ENCODE results near the gene SLC4A1. TPM values are rescaled to one million over a fixed set of nuclear protein-coding genes. Genes with fewer than 3 reads are reported as not detected.

The SLC4A1 gene
- polyA plus RNA-seq, 3 donors from 2014 or later = 0.23 TPM; not detected in 2

DNA sequence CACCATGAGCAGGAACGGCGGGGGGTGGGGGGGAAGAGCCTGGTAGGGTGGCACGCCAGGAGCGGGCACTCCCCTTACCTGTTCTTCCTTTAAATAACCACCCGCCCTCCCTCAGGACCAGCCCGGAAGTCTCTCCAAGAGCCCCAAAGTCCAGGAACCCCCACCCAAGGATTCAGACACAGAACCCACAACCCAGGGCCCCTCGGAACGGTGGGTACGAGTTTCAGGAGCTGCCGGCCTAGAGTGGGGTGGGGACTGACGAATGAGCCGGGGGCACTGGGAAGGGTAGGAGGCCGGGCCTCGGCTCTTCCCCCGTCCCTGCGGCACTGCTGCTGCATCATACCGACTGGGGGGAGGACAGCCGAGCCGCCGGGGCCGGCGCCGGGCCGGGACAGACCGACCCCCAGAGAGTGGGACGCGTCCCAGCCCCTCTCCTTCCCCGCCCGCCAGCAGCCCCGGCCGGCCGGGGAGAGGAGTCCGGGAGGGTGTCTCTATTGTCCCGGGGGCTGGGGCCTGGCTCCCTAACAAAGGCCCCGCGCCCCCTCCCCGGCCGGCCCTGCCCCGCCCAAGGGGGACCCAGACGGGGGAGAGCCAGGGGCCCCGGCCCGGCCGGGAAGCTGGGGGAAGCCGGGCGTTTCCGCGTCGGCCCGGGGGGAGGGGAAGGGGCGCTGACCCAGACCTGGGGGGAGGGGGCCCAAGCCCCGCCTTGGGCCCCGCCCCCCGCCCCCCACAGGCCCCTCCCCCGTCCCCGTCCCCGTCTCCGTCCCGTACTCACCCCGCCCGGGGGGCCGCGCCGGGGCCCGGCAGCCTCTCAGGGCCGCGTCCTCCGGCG, 69.0 kb downstream of the SLC4A1 start:
- peaks cover 34 to 47% of the 10 kb centered on the region in 2 donors for H3K4me1 Mint-ChIP-seq
- no peaks in the 10 kb centered on the region for H3K9me3 Mint-ChIP-seq
- peak overlapping the region; percentile 75 to 81 (median 79) for H3K4me3 Mint-ChIP-seq
- peak; percentile 58 to 61 (median 61) for DNase-seq
- peaks cover 0 to 14% (median 3%) of the 10 kb centered on the region in 3 donors for H3K36me3 Mint-ChIP-seq
- H3K27me3 Mint-ChIP-seq (ENCODE audit: low read depth in 3 of 3) = peaks cover 0 to 13% (median 10%) of the 10 kb centered on the region in 3 donors
- H3K27ac Mint-ChIP-seq = peak overlapping the region; percentile 77 to 89 (median 85)

Other genes with a start within 250 kb of the SLC4A1 start
- 10 to 100 TPM; 56.5 to 82.6 (median 77.9) TPM for gene LSM12, start 201.5 kb downstream of the SLC4A1 start, polyA plus RNA-seq
- 10 to 100 TPM; 30.9 to 41.6 (median 31.5) TPM for gene G6PC3, start 197.4 kb downstream of the SLC4A1 start, polyA plus RNA-seq
- 10 to 100 TPM; 12.0 to 28.7 (median 20.3) TPM for gene HDAC5, start 144.5 kb downstream of the SLC4A1 start, polyA plus RNA-seq
- gene HROB, start 126.2 kb downstream of the SLC4A1 start, polyA plus RNA-seq = 1 to 10 TPM in 1 of 3 donors, under 1 TPM in 1, not detected in 1; 0.22 to 1.0 TPM
- under 1 TPM in 1 of 3 donors, not detected in 2; 0.27 TPM for gene ASB16, start 97.4 kb downstream of the SLC4A1 start, polyA plus RNA-seq
- gene TMUB2, start 81.2 kb downstream of the SLC4A1 start, polyA plus RNA-seq = 10 to 100 TPM; 20.2 to 32.8 (median 26.5) TPM
- 10 to 100 TPM in 1 of 3 donors, 1 to 10 TPM in 2; 5.1 to 11.9 (median 6.8) TPM for gene ATXN7L3, start 68.3 kb downstream of the SLC4A1 start, polyA plus RNA-seq
- gene UBTF, start 48.5 kb downstream of the SLC4A1 start, polyA plus RNA-seq = 10 to 100 TPM in 2 of 3 donors, 1 to 10 TPM in 1; 7.2 to 68.8 (median 21.6) TPM
- gene RUNDC3A, start 40.5 kb upstream of the SLC4A1 start, polyA plus RNA-seq = not detected
- 100 to 1,000 TPM; 125 to 158 (median 127) TPM for gene SLC25A39, start 56.7 kb upstream of the SLC4A1 start, polyA plus RNA-seq
- 100 to 1,000 TPM in 1 of 3 donors, 10 to 100 TPM in 2; 50.9 to 103 (median 73.3) TPM for gene GRN, start 77.2 kb upstream of the SLC4A1 start, polyA plus RNA-seq
- gene FAM171A2, start 95.7 kb upstream of the SLC4A1 start, polyA plus RNA-seq = under 1 TPM in 1 of 3 donors, not detected in 2; 0.07 TPM
- 1 to 10 TPM; 1.9 to 9.3 (median 2.8) TPM for gene ITGA2B, start 121.5 kb upstream of the SLC4A1 start, polyA plus RNA-seq
- 100 to 1,000 TPM in 1 of 3 donors, 10 to 100 TPM in 2; 15.5 to 101 (median 22.1) TPM for gene GPATCH8, start 235.3 kb upstream of the SLC4A1 start, polyA plus RNA-seq